Neural cell (in vitro differentiated cells): ENCODE results near the gene ITGB4. TPM values are rescaled to one million over a fixed set of nuclear protein-coding genes. Genes with fewer than 3 reads are reported as not detected.

Experiments used
- H2AFZ ChIP-seq: fragments of 200-600, 300-800 bp; sonication (generic), shearing (Covaris generic); 2 replicates; pipeline ENCODE4 v1.6.0; 2014; ENCODE audit warnings: low read depth, mild to moderate bottlenecking, antibody characterized with exemption, low read length, moderate library complexity
- H3F3A ChIP-seq: fragments of 200-600 bp; shearing (Covaris generic); 2 replicates; pipeline ENCODE4 v1.6.1; 2016; ENCODE audit warnings: mild to moderate bottlenecking, moderate library complexity, mixed read lengths, antibody characterized with exemption, low read length; ENCODE audit not compliant: insufficient read depth, poor library complexity, severe bottlenecking
- H3K27ac ChIP-seq: fragments of 200-600, 300-800 bp; sonication (generic), shearing (Covaris generic); 2 replicates; pipeline ENCODE4 v1.5.1; 2014; ENCODE audit warnings: mild to moderate bottlenecking, low read length, moderate library complexity
- H3K27me3 ChIP-seq: fragments of 300-800, 200-600 bp; sonication (generic), shearing (Covaris generic); 2 replicates; pipeline ENCODE4 v1.6.0; 2014; ENCODE audit warnings: mild to moderate bottlenecking, low read depth, low read length, moderate library complexity; ENCODE audit not compliant: insufficient read depth
- H3K36me3 ChIP-seq: fragments of 300-800, 200-600 bp; sonication (generic), shearing (Covaris generic); 2 replicates; pipeline ENCODE4 v1.5.1; 2014; ENCODE audit warnings: mild to moderate bottlenecking, antibody characterized with exemption, low read length, moderate library complexity; ENCODE audit not compliant: insufficient read depth
- H3K4me2 ChIP-seq: fragments of 300-800, 200-600 bp; sonication (generic), shearing (Covaris generic); 2 replicates; pipeline ENCODE4 v1.6.0; 2014; ENCODE audit warnings: mild to moderate bottlenecking, low read length
- H3K4me3 ChIP-seq: fragments of 300-800, 200-600 bp; sonication (generic), shearing (Covaris generic); 2 replicates; pipeline ENCODE4 v1.5.1; 2014; ENCODE audit warnings: mild to moderate bottlenecking, low read length, moderate library complexity
- H3K79me2 ChIP-seq: fragments of 200-600 bp; shearing (Covaris generic); replicated peaks from 2 replicates; pipeline ENCODE4 v1.6.0; 2014; ENCODE audit warnings: mild to moderate bottlenecking, low read length, moderate library complexity; ENCODE audit not compliant: insufficient read depth
- H3K9ac ChIP-seq: fragments of 300-800, 200-600 bp; sonication (generic), shearing (Covaris generic); 2 replicates; pipeline ENCODE4 v1.6.1; 2016; ENCODE audit warnings: mild to moderate bottlenecking, low read length, mixed read lengths
- H3K9me2 ChIP-seq: fragments of 200-600 bp; shearing (Covaris generic); 2 replicates; pipeline ENCODE4 v1.6.1; 2016; ENCODE audit warnings: mild to moderate bottlenecking, low read length, mixed read lengths; ENCODE audit not compliant: insufficient read depth
- H3K9me3 ChIP-seq: fragments of 200-600, 300-800 bp; sonication (generic), shearing (Covaris generic); 2 replicates; pipeline ENCODE4 v1.6.1; 2016; ENCODE audit warnings: mild to moderate bottlenecking, mixed run types, low read length, moderate library complexity, mixed read lengths
- H4K20me1 ChIP-seq: fragments of 200-600 bp; shearing (Covaris generic); 2 replicates; pipeline ENCODE4 v1.6.1; 2016; ENCODE audit warnings: mild to moderate bottlenecking, mixed run types; ENCODE audit not compliant: insufficient read depth
- CTCF ChIP-seq: fragments of 450-650 bp; IDR thresholded peaks from 2 replicates; pipeline ENCODE4 v1.5.1; 2014; ENCODE audit warnings: antibody characterized with exemption, mild to moderate bottlenecking, moderate library complexity; ENCODE audit not compliant: poor library complexity, severe bottlenecking
- EP300 ChIP-seq: fragments of 450-650 bp; conservative IDR thresholded peaks from 2 replicates; pipeline ENCODE4 v1.6.1; 2014; ENCODE audit warnings: antibody characterized with exemption, mild to moderate bottlenecking, moderate library complexity; ENCODE audit not compliant: poor library complexity, severe bottlenecking
- EZH2 ChIP-seq: fragments of 200-600, 300-800 bp; shearing (Covaris generic), sonication (generic); IDR thresholded peaks from 2 replicates; pipeline ENCODE4 v1.6.1; 2014; ENCODE audit warnings: antibody characterized with exemption, low read length, borderline replicate concordance, mild to moderate bottlenecking; ENCODE audit not compliant: insufficient read depth, poor library complexity, severe bottlenecking
- MXI1 ChIP-seq: fragments of 450-650 bp; conservative IDR thresholded peaks from 2 replicates; pipeline ENCODE4 v1.6.1; 2014; ENCODE audit warnings: antibody characterized with exemption, mild to moderate bottlenecking; ENCODE audit not compliant: poor library complexity, severe bottlenecking
- POLR2AphosphoS5 ChIP-seq: IDR thresholded peaks from 2 replicates; pipeline ENCODE4 v1.6.1; 2012
- RAD21 ChIP-seq: fragments of 450-650 bp; conservative IDR thresholded peaks from 2 replicates; pipeline ENCODE4 v1.6.1; 2014; ENCODE audit warnings: antibody characterized with exemption, mild to moderate bottlenecking, moderate library complexity
- REST ChIP-seq: IDR thresholded peaks from 2 replicates; pipeline ENCODE4 v1.6.1; 2012; ENCODE audit warnings: borderline replicate concordance
- SMC3 ChIP-seq: fragments of 450-650 bp; conservative IDR thresholded peaks from 2 replicates; pipeline ENCODE4 v1.6.1; 2014; ENCODE audit warnings: antibody characterized with exemption, mild to moderate bottlenecking, moderate library complexity; ENCODE audit not compliant: poor library complexity
- TAF1 ChIP-seq: IDR thresholded peaks from 2 replicates; pipeline ENCODE4 v1.6.1; 2012; ENCODE audit warnings: low read depth
- polyA plus RNA-seq: library from polyadenylated mRNA; depleted of rRNA; stranded (reverse); fragments of >200 nt; gene quantifications from 2 replicates; pipeline ENCODE4 v1.2.3, GENCODE V29; 2014

Gene ITGB4
- polyA plus RNA-seq, 1 donor from 2014 or later, result not detected

- TF ChIP-seq MXI1 (no peak), CTCF (no peak)
- H3F3A ChIP-seq, result no peaks in the 10 kb centered on the region
- no peaks in the 10 kb centered on the region for H3K79me2 ChIP-seq
- no peaks in the 10 kb centered on the region for H3K36me3 ChIP-seq
- H3K27me3 ChIP-seq, result no peaks in the 10 kb centered on the region
- no peaks in the 10 kb centered on the region for H3K9me3 ChIP-seq
- H3K4me2 ChIP-seq, result no peak overlapping the region
- no peaks in the 10 kb centered on the region for H4K20me1 ChIP-seq
- H3K9me2 ChIP-seq, result no peaks in the 10 kb centered on the region
- no peak overlapping the region for H3K9ac ChIP-seq
- H3K27ac ChIP-seq, result no peak overlapping the region
- H3K4me3 ChIP-seq, result no peak overlapping the region
- no peak overlapping the region for H2AFZ ChIP-seq
Observed at GRCh38 chr17:75738218-75738802, 17.1 kb downstream of the ITGB4 start.

- no peak overlapping the region for H3K27ac ChIP-seq
- no peak overlapping the region for H3K9ac ChIP-seq
- no peaks in the 10 kb centered on the region for H3K79me2 ChIP-seq
- no peaks in the 10 kb centered on the region for H4K20me1 ChIP-seq
- no peak overlapping the region for H3K4me3 ChIP-seq
- no peaks in the 10 kb centered on the region for H3K36me3 ChIP-seq
- TF ChIP-seq POLR2AphosphoS5 (no peak), EP300 (no peak), SMC3 (no peak), TAF1 (no peak), EZH2 (no peak), MXI1 (no peak), REST (no peak), CTCF (no peak), RAD21 (no peak)
- no peaks in the 10 kb centered on the region for H3K9me2 ChIP-seq
- H2AFZ ChIP-seq, result no peak overlapping the region
- H3K9me3 ChIP-seq, result no peaks in the 10 kb centered on the region
- no peaks in the 10 kb centered on the region for H3F3A ChIP-seq
- no peaks in the 10 kb centered on the region for H3K27me3 ChIP-seq
- no peak overlapping the region for H3K4me2 ChIP-seq
Observed at GRCh38 chr17:75739174-75739573, 17.9 kb downstream of the ITGB4 start.
